Gastrocnemius medialis (tissue), 4 donors: ENCODE measurements around the gene AKAP6. TPM values are rescaled to one million over a fixed set of nuclear protein-coding genes. Genes with fewer than 3 reads are reported as not detected.

Experiments
- ATAC-seq, 2 donors: fragments of 150-250 bp; one replicate each; pipeline ENCODE4 v1.9.1; 2016
- DNase-seq, 2 donors: peaks; one replicate each; pipeline ENCODE4 v3.0.0-alpha.2; 2019
- H3K27ac ChIP-seq, 4 donors: fragments of 200-600 bp; sonication (generic); 1 replicate in 1 of 4; 2 replicates in 3 of 4; pipeline ENCODE4 v1.5.1; 2016 to 2018; ENCODE audit warnings: mild to moderate bottlenecking in 2 of 4, moderate library complexity in 1 of 4
- H3K27me3 ChIP-seq, 3 donors: fragments of 200-600 bp; sonication (generic) in 2 of 3; 1 replicate in 1 of 3; 2 replicates in 2 of 3; pipeline versions ENCODE4 v1.5.1 to v1.6.0; 2016 to 2019; ENCODE audit warnings: mild to moderate bottlenecking in 1 of 3, moderate library complexity in 1 of 3
- H3K36me3 ChIP-seq, 2 donors: fragments of 200-600 bp; sonication (generic) in 1 of 2; one replicate each; pipeline ENCODE4 v1.5.1; 2017 to 2018
- H3K4me1 ChIP-seq, 2 donors: fragments of 200-600 bp; sonication (generic) in 1 of 2; one replicate each; pipeline ENCODE4 v1.5.1; 2016 to 2017; ENCODE audit warnings: mild to moderate bottlenecking in 2 of 2
- H3K4me3 ChIP-seq, 4 donors: fragments of 200-600 bp; sonication (generic) in 3 of 4; 1 replicate in 1 of 4; 2 replicates in 3 of 4; pipeline ENCODE4 v1.5.1; 2016 to 2019; ENCODE audit warnings: mild to moderate bottlenecking in 2 of 4
- H3K9me3 ChIP-seq, 3 donors: fragments of 200-600 bp; sonication (generic) in 2 of 3; 1 replicate in 1 of 3; 2 replicates in 2 of 3; pipeline ENCODE4 v1.5.1; 2016 to 2019
- POLR2A ChIP-seq, 2 donors: fragments of 450-650 bp; IDR thresholded peaks; one replicate each; pipeline ENCODE4 v1.6.1; 2017; ENCODE audit warnings: antibody characterized with exemption in 2 of 2, mild to moderate bottlenecking in 2 of 2, moderate library complexity in 2 of 2
- in situ Hi-C, 4 donors: fragments of 200-750 bp; cut with MboI; loops; one replicate each; pipeline versions ENCODE4 v1.15.0 to v1.8.0; 2017; ENCODE audit warnings: low sequenced_read_pairs in 4 of 4
- intact Hi-C: fragments of 100-400 bp; cut with DNase I; formaldehyde crosslinking; loops from one replicate; pipeline ENCODE4 v1.15.1; 2023; ENCODE audit warnings: low total_unique reads
- total RNA-seq, 4 donors: library from RNA; depleted of rRNA; stranded (reverse); fragments of >200 nt; gene quantifications; one replicate each; pipeline versions ENCODE4 v1.1.0 to v1.2.3, GENCODE V29; 2016
- TF ChIP-seq, protein P1 (sequence below), 5 experiments: fragments of 450-650 bp in 3 of 5; fragments of 200-600 bp in 2 of 5; sonication (generic) in 2 of 5; IDR thresholded peaks in 4 of 5; conservative IDR thresholded peaks in 1 of 5; 1 replicate in 4 of 5; 2 replicates in 1 of 5; pipeline ENCODE4 v1.5.1; 2016 to 2019; ENCODE audit warnings: antibody characterized with exemption in 5 of 5, mild to moderate bottlenecking in 3 of 5, moderate library complexity in 3 of 5

The AKAP6 gene
- total RNA-seq, 4 donors from 2014 or later, result 23.2 to 59.2 (median 32.1) TPM

DNA sequence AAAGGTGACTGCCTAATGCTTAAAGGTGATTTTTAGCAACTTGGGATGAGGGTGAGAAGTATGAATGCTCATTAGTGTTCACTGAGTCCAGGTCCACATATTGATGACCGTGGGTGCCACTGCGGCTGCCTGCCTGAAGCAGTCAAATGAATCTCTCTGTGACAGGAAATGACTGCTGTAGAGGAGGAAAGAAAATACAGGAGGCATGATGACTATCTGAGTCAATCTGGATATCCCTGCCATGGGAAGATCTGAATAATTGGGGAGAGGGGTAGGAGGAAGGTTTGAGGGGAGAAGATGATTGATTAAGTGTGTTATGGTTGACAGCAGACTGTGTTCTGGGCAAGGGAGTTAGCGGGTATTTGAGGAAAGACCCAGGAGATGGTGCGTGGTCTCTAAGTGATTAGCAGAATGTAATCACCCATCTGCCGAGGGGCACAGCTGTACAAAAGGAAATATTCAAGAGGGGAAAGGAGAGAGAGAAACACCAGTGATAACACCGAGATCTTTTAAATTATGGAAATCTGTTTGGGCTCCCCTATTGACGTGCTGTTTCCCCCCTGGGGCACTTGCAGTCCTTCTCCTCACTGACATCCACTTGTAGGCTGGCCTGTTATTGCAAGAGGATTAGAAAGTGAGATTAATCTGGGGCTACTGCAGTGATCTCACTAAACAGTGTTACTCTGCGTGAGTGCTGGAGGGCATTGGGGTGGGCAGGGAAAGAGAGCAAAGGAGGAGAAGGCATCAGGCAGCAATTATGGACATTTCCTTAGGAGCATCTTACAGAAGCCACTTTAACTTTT lies 97.7 kb downstream of the AKAP6 start:
- Histone ChIP-seq H3K4me1 (no peaks in the 10 kb centered on the region), H3K4me3 (no peak overlapping the region), H3K9me3 (no peaks in the 10 kb centered on the region), H3K36me3 (no peaks in the 10 kb centered on the region), H3K27ac (no peak overlapping the region), H3K27me3 (no peaks in the 10 kb centered on the region)
- DNase-seq (no peak), ATAC-seq (no peak)
- in situ Hi-C loops, result no loop called here
- intact Hi-C loops, result no loop called here
- TF ChIP-seq, protein P1, sequence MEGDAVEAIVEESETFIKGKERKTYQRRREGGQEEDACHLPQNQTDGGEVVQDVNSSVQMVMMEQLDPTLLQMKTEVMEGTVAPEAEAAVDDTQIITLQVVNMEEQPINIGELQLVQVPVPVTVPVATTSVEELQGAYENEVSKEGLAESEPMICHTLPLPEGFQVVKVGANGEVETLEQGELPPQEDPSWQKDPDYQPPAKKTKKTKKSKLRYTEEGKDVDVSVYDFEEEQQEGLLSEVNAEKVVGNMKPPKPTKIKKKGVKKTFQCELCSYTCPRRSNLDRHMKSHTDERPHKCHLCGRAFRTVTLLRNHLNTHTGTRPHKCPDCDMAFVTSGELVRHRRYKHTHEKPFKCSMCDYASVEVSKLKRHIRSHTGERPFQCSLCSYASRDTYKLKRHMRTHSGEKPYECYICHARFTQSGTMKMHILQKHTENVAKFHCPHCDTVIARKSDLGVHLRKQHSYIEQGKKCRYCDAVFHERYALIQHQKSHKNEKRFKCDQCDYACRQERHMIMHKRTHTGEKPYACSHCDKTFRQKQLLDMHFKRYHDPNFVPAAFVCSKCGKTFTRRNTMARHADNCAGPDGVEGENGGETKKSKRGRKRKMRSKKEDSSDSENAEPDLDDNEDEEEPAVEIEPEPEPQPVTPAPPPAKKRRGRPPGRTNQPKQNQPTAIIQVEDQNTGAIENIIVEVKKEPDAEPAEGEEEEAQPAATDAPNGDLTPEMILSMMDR (IDR thresholded peaks at IDR 0.05 in 4 of 5, conservative IDR thresholded peaks at IDR 0.05 in 1 of 5), result no peak
- no peak for TF ChIP-seq POLR2A (IDR thresholded peaks at IDR 0.05)

GRCh38 chr14:32427726-32428528 lies 98.8 kb downstream of the AKAP6 start:
- intact Hi-C loops (no loop called here), in situ Hi-C loops (no loop called here)
- Histone ChIP-seq H3K36me3 (no peaks in the 10 kb centered on the region), H3K27me3 (no peaks in the 10 kb centered on the region), H3K27ac (no peak overlapping the region), H3K4me1 (peaks cover 0 to under 1% of the 10 kb centered on the region in 2 donors), H3K9me3 (no peaks in the 10 kb centered on the region), H3K4me3 (no peak overlapping the region)
- no peak for ATAC-seq
- DNase-seq, result no peak
- TF ChIP-seq, protein P1 (IDR thresholded peaks at IDR 0.05 in 4 of 5, conservative IDR thresholded peaks at IDR 0.05 in 1 of 5), result no peak
- TF ChIP-seq POLR2A (IDR thresholded peaks at IDR 0.05), result no peak

- no peaks in the 10 kb centered on the region for H3K9me3 ChIP-seq
- TF ChIP-seq POLR2A (IDR thresholded peaks at IDR 0.05), result no peak
- TF ChIP-seq, protein P1 (IDR thresholded peaks at IDR 0.05 in 4 of 5, conservative IDR thresholded peaks at IDR 0.05 in 1 of 5), result no peak
- no peak overlapping the region for H3K27ac ChIP-seq
- H3K4me1 ChIP-seq, result peaks cover 0 to 3% of the 10 kb centered on the region in 2 donors
- DNase-seq, result no peak
- no peak for ATAC-seq
- no peaks in the 10 kb centered on the region for H3K27me3 ChIP-seq
- in situ Hi-C loops, result no loop called here
- intact Hi-C loops, result no loop called here
- H3K36me3 ChIP-seq, result no peaks in the 10 kb centered on the region
- no peak overlapping the region for H3K4me3 ChIP-seq
Observed at GRCh38 chr14:32428875-32429274, 99.8 kb downstream of the AKAP6 start.

GRCh38 chr14:32430326-32430725 lies 101.2 kb downstream of the AKAP6 start:
- H3K36me3 ChIP-seq, result no peaks in the 10 kb centered on the region
- H3K4me1 ChIP-seq, result peaks cover 0 to 3% of the 10 kb centered on the region in 2 donors
- TF ChIP-seq, protein P1 (IDR thresholded peaks at IDR 0.05 in 4 of 5, conservative IDR thresholded peaks at IDR 0.05 in 1 of 5), result no peak
- TF ChIP-seq POLR2A (IDR thresholded peaks at IDR 0.05), result no peak
- H3K4me3 ChIP-seq, result no peak overlapping the region
- H3K27ac ChIP-seq, result no peak overlapping the region
- DNase-seq (no peak), ATAC-seq (no peak)
- in situ Hi-C loops, result no loop called here
- intact Hi-C loops, result no loop called here
- H3K27me3 ChIP-seq, result no peaks in the 10 kb centered on the region
- H3K9me3 ChIP-seq, result no peaks in the 10 kb centered on the region
